Stomach smooth muscle (tissue), 2 donors: Measurements from ENCODE around the gene ENDOU.

Experiments used
- H3K27ac ChIP-seq: one replicate; pipeline ENCODE4 v1.7.0; 2013; ENCODE audit warnings: mild to moderate bottlenecking, low read length, inconsistent platforms
- H3K27me3 ChIP-seq, 2 donors: one replicate each; pipeline ENCODE4 v1.7.0; 2013; ENCODE audit warnings: low read length in 2 of 2; ENCODE audit not compliant: insufficient read depth in 2 of 2, control insufficient read depth in 1 of 2
- H3K36me3 ChIP-seq, 2 donors: one replicate each; pipeline ENCODE4 v1.7.0; 2013; ENCODE audit warnings: low read length in 2 of 2; ENCODE audit not compliant: control insufficient read depth in 2 of 2, insufficient read depth in 2 of 2
- H3K4me1 ChIP-seq: one replicate; pipeline ENCODE4 v1.7.0; 2013; ENCODE audit warnings: low read length; ENCODE audit not compliant: control insufficient read depth, insufficient read depth
- H3K4me3 ChIP-seq, 2 donors: one replicate each; pipeline ENCODE4 v1.7.0; 2013; ENCODE audit warnings: low read length in 2 of 2
- H3K9ac ChIP-seq, 2 donors: one replicate each; pipeline ENCODE4 v1.7.0; 2013; ENCODE audit warnings: low read length in 2 of 2, mild to moderate bottlenecking in 1 of 2
- H3K9me3 ChIP-seq, 2 donors: one replicate each; pipeline ENCODE4 v1.7.0; 2013; ENCODE audit warnings: low read length in 2 of 2; ENCODE audit not compliant: control insufficient read depth in 2 of 2
- donor health status: healthy.
- donor health status: Pancreatic carcinoma.

Gene ENDOU

DNA sequence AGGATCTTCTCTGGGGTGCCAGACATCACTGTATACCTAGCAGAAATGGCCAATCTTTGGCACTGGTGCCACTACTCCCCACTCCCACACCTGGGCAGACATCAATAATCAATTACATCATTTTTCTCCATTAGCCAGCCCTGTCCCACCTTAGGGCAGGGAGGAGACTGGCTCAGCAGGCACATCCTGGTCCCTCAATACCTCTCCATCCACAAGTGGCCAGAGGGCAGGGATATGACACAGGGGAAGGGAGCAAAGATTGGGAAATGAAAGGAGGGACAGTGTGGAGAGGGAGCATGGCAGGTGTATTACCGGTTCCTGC, 23.2 kb upstream of the ENDOU start:
- no peak overlapping the region for H3K27ac ChIP-seq
- H3K27me3 ChIP-seq: peaks cover 0 to 2% of the 10 kb centered on the region in 2 donors
- no peak overlapping the region for H3K4me3 ChIP-seq
- no peaks in the 10 kb centered on the region for H3K9me3 ChIP-seq
- no peaks in the 10 kb centered on the region for H3K36me3 ChIP-seq
- peaks cover 16% of the 10 kb centered on the region for H3K4me1 ChIP-seq
- no peak overlapping the region for H3K9ac ChIP-seq

DNA sequence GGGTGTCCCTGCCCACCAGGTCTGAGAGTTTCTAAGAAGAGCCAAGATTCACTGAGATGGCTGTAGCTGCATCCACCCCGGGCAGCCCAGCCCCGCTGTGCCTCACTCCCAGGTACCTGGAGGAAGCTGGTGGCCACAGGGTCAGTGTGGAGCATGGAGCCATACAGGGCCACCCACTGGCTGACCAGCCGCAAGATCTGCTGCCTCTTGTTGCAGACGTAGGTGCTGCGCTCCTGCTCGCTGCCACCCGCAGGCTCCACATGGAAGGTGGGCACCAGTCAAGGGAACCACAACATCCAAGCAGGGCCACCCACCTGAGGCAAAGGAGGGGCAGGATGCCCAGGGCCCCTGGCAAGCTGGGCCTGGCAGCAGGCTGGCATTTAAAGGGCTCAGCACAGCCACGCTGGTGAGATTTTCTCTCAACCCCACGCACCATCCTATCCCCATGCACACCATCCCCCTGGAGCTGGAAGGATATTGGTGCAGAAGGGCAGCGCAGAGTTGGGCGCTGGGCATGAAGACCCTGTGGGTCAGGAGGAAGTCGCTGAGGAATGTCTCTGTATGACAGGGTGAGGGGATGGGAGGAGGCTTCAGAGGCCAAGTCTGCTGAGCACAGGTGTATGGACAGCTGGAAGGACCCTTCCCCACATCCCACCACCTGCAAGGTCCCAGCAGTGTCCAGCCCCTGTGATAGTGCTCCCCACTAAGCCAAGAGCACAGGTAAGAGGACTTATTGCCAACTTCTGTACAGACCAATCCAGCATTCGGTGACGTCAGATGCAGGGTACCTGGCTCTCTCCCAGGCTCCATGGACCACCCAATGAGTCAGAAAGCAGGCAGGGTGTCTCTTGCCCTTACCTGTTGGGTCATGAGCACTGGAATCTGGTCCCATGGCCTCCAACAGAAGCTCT, 22.6 kb upstream of the ENDOU start:
- no peak overlapping the region for H3K9ac ChIP-seq
- peaks cover 10% of the 10 kb centered on the region for H3K4me1 ChIP-seq
- H3K27me3 ChIP-seq: peaks cover 0 to 2% of the 10 kb centered on the region in 2 donors
- H3K4me3 ChIP-seq: no peak overlapping the region
- H3K27ac ChIP-seq: no peak overlapping the region
- H3K9me3 ChIP-seq: no peaks in the 10 kb centered on the region
- H3K36me3 ChIP-seq: no peaks in the 10 kb centered on the region

DNA sequence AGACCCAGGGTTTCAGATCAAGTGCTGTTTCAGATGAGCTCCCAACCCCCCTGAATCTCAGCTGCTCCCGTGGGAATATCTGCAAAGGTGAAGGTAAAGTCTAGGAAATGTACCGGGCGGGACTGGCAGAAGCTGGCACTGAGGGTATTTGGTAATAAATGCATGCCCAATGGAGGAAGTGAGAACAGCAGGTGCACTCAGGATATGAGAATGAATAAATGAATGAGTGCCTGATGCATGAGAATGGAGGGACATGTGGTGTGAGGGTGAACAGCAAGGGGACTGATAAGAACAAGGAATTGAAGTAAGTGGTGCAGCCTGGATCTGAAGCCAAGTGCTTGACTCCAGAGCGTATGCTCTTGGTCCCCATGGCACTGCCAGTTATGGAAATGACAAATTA, 21.8 kb upstream of the ENDOU start:
- peaks cover 0 to 2% of the 10 kb centered on the region in 2 donors for H3K27me3 ChIP-seq
- no peaks in the 10 kb centered on the region for H3K9me3 ChIP-seq
- no peak overlapping the region for H3K4me3 ChIP-seq
- no peak overlapping the region for H3K27ac ChIP-seq
- H3K36me3 ChIP-seq: no peaks in the 10 kb centered on the region
- no peak overlapping the region for H3K9ac ChIP-seq
- peaks cover 5% of the 10 kb centered on the region for H3K4me1 ChIP-seq

DNA sequence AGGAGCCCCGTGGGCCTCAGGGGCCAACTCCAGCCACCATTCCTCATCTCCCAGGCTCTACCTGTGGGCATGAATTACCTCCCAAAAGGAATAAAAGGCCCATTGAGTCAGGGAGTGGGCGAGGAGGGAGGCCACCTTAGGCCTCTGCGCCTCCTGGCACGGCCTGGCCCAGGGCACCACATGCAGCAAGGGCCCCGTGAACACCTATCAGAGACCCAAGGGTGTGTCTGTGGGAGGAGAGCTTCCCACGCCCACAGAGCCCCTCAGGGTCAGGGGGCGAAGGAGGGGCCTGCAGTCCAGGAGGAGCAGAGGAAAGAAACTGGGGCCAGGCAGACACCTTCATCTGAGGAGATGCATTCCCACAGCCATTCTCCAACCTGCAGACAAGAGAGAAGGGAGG, 21.2 kb upstream of the ENDOU start:
- no peaks in the 10 kb centered on the region for H3K36me3 ChIP-seq
- H3K27me3 ChIP-seq: peaks cover 0 to 2% of the 10 kb centered on the region in 2 donors
- H3K9me3 ChIP-seq: no peaks in the 10 kb centered on the region
- no peak overlapping the region for H3K27ac ChIP-seq
- H3K4me3 ChIP-seq: no peak overlapping the region
- H3K9ac ChIP-seq: no peak overlapping the region
- H3K4me1 ChIP-seq: peaks cover 5% of the 10 kb centered on the region

DNA sequence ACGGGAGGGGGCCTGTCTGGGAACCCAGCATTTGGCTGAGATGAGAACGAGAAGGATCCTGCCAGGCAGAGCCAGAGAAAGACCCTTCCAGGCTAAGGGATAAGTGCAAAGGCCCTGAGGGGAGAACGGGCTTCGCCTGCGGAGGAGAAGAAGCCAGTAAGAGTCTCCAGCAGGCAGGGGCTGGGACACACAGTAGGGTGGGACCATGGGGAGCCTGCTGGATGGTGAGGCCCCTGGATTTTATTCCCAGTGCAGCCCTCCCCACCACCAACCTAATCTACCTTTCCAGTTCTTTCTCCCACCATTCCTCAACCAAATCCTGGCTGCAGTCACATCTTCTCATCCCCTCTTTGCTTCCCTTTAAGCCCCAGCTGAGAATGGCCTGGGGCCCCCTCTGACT, 20.8 kb upstream of the ENDOU start:
- no peak overlapping the region for H3K4me3 ChIP-seq
- H3K36me3 ChIP-seq: no peaks in the 10 kb centered on the region
- no peaks in the 10 kb centered on the region for H3K9me3 ChIP-seq
- H3K27me3 ChIP-seq: peaks cover 0 to 2% of the 10 kb centered on the region in 2 donors
- no peak overlapping the region for H3K9ac ChIP-seq
- H3K4me1 ChIP-seq: peaks cover 6% of the 10 kb centered on the region
- no peak overlapping the region for H3K27ac ChIP-seq

DNA sequence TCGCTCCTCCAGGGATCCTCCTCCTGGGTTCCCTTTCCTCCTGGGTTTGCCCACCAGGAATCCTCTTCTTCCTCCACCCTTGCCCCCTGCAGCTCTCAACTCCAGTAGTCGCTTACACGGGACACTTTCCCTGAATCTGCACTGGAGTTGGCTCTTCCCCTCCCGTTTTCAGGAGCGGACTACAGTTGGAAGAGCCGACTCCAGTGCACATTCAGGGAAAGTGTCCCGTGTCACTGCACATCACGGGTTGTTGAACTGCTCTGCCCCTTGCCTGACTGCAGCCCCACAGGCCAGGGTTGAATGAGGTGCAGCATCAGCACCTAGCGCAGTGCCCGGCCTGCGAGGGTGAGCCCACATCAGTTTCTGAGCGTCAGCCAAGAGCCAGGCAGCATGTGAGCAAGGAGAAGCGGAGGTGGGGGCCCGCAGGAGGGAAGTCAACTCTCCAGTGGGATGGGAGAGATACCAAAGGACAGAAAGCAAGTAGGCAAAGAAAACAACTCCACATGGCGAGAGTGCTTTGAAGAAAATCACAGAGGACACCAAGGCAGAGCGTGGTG, 20.3 kb upstream of the ENDOU start:
- no peak overlapping the region for H3K9ac ChIP-seq
- H3K4me3 ChIP-seq: no peak overlapping the region
- H3K27ac ChIP-seq: no peak overlapping the region
- H3K36me3 ChIP-seq: no peaks in the 10 kb centered on the region
- H3K9me3 ChIP-seq: no peaks in the 10 kb centered on the region
- peaks cover 0 to 2% of the 10 kb centered on the region in 2 donors for H3K27me3 ChIP-seq
- H3K4me1 ChIP-seq: peaks cover 9% of the 10 kb centered on the region

DNA sequence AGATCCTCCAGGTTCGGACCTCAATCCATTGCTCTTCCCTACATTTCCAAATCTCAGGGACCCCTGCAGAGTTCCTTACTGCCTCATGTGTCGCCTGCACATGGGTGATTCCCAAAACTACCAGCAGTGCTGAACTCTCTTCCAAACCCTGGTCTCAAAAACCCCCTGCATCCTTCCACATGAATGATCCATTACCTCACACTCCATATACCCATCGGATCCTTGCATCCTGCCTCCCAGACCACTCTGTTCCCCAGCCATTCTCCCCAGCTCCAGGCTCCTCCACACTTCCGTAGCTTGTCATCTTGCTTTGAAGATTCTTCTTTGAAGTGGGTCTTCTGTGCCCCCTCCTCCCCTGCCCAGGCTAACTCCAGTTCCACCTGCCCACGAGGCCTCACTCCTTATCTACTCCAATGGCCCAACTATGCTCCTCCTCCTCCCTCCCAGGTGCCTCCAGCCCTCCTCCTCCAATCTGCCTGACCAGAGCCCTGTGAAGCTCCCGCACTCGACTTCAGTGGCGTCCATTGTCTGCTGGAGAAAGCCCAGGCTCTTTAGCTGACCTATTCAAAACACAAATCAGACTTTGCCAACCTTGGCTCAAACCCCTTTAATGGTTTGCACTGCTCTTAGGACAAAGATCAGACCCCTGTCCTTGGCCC, 19.6 kb upstream of the ENDOU start:
- Histone ChIP-seq H3K9ac (no peak overlapping the region), H3K4me3 (no peak overlapping the region), H3K36me3 (no peaks in the 10 kb centered on the region), H3K27ac (no peak overlapping the region), H3K27me3 (peaks cover 0 to 2% of the 10 kb centered on the region in 2 donors), H3K9me3 (no peaks in the 10 kb centered on the region), H3K4me1 (peaks cover 13% of the 10 kb centered on the region)

DNA sequence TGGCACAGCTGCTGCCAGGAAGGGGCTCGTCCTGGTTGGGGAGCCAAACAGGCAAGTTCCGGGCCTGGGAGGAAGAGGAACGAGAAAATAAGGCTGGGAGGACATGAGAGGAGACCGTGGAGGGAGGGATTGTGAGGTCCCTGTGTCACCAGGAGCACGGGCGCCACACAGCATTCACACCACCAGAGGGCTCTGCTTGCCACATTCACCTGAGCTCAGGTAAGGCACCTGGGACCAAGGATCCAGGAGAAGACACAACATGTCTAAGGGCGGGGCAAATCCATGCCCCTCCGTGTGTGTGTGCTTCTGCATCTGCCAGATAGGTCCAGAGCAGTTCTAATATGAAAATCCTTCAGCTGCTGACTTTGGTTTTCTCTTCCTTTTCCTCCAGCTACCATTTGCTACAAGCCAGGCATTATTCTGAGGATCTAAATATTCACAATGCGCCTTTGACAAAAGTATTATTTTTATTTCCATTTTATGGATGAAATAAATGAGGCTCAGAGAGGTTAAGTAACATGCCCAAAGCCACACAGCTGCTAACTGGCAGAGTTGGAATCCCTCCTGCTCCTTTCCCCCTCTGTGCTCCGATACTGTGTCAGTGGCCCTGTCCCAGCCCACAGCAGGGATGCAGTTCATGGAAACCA, 18.8 kb upstream of the ENDOU start:
- Histone ChIP-seq H3K9ac (no peak overlapping the region), H3K27ac (no peak overlapping the region), H3K9me3 (no peaks in the 10 kb centered on the region), H3K36me3 (no peaks in the 10 kb centered on the region), H3K4me3 (no peak overlapping the region), H3K27me3 (peaks cover 0 to 2% of the 10 kb centered on the region in 2 donors), H3K4me1 (peaks cover 17% of the 10 kb centered on the region)

DNA sequence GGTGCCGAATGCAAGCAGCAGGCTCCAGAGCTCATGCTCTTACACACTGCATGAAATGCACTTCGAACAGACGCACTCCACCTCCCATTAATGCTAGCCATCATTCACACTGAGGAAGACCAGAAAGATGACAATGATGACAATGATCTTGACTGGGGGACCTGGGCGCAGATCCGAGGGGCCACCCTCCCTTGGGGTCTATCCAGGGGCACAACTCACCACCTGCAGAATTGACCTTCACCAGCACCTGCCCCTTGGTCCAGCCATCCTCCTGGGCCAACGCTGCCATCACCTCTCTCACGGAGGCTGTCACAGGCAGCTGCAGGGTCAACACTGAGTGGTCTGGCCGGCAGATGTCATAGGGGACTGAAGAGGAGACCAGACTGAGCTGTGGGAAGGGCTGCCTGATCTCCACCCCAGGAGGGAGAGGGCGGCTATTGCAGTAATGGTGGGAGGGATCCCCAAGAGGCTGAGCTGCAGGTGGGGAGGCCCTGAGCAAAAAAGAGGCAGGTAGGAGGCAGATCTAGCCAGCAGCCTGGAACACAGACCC, 18.1 kb upstream of the ENDOU start:
- Histone ChIP-seq H3K36me3 (no peaks in the 10 kb centered on the region), H3K4me1 (peaks cover 17% of the 10 kb centered on the region), H3K9ac (no peak overlapping the region), H3K9me3 (no peaks in the 10 kb centered on the region), H3K4me3 (no peak overlapping the region), H3K27ac (no peak overlapping the region), H3K27me3 (peaks cover 0 to 2% of the 10 kb centered on the region in 2 donors)

DNA sequence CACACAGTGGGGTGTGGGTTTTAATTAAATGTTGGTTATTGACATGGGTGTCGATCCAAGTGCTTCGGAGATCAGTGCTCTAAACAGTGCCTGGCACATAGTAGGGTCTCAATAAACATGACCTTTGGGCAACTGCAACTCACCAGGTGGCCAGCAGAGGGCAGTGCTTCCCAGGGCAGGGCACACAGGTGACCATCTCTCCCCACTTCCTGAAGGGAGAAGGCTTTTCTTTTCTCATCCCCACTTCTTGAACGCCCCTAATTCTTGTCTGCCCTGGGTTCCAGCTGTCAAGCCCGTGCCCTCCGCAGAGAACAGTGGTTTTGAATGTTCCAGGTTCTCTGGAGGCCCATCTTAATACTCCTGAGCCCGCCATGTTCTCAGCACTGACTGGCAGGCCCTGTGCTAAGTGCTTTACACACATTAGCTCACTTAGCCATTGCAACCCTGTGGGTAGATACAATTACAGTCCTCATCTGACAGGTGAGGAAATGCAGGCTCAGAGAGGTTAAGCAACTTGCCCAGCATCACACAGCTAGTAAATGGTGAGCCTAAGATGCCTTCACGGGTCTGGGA, 17.0 kb upstream of the ENDOU start:
- no peaks in the 10 kb centered on the region for H3K9me3 ChIP-seq
- H3K9ac ChIP-seq: no peak overlapping the region
- H3K27me3 ChIP-seq: no peaks in the 10 kb centered on the region
- no peak overlapping the region for H3K27ac ChIP-seq
- H3K36me3 ChIP-seq: no peaks in the 10 kb centered on the region
- H3K4me1 ChIP-seq: peaks cover 25% of the 10 kb centered on the region
- no peak overlapping the region for H3K4me3 ChIP-seq
